ENCODE data around the gene ZSCAN12. TPM values are rescaled to one million over a fixed set of nuclear protein-coding genes. Genes with fewer than 3 reads are reported as not detected.
A peak's percentile ranks its signal among the peaks of the same experiment; 100 is the strongest.

ZSCAN12 gene
- total and polyA plus RNA-seq, 2 of the 13 experiments (the other 11 are each of a cell fraction or from before 2014, with no cell fraction given), result 2.8 to 8.9 TPM

DNA sequence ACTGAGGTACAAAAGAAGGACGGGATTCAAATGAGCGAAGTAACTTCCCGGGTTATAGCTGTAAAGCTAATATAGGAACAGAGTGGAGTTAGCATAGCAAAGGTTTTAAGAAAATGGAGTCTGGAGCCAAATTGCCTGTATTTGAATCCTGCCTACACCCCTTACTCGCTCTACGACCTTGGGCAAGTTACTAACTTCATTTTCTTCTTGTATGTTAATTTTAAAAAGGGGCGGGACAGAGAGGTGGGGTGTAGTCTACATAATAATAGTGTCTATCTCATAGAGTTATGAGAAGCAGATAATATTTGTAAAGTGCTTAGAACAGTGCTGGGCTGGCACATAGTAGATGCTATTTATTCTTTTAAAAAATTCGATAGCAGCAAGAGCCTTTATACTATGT is 43.0 kb upstream of the ZSCAN12 start:
- BruUV-seq (replicated peaks), result no TSS peak
- H3K4me1 ChIP-seq (ENCODE audit: insufficient read depth, low read length), result no peaks in the 10 kb centered on the region
- TF ChIP-seq ZNF205 (CRISPR knock-in tag; IDR thresholded peaks at IDR 0.05) (no peak), ZNF225 (CRISPR knock-in tag; IDR thresholded peaks at IDR 0.05) (no peak), ZNF589 (CRISPR knock-in tag; conservative IDR thresholded peaks at IDR 0.05) (no peak), TRIM24 (CRISPR knock-in tag; IDR thresholded peaks at IDR 0.05) (no peak), ZNF792 (CRISPR knock-in tag; IDR thresholded peaks at IDR 0.05) (no peak), ZNF878 (CRISPR knock-in tag; IDR thresholded peaks at IDR 0.05) (no peak), PRMT3 (CRISPR knock-in tag; IDR thresholded peaks at IDR 0.05; ENCODE audit: borderline replicate concordance, low read depth) (no peak), HOXA9 (CRISPR knock-in tag; IDR thresholded peaks at IDR 0.05; ENCODE audit: borderline replicate concordance) (no peak), TAF1 (CRISPR knock-in tag; IDR thresholded peaks at IDR 0.05) (no peak), SALL1 (CRISPR knock-in tag; IDR thresholded peaks at IDR 0.05) (no peak), SYNCRIP (IDR thresholded peaks at IDR 0.05; ENCODE audit: insufficient read depth, low read depth, low read length) (no peak), ZKSCAN1 (IDR thresholded peaks at IDR 0.05; ENCODE audit: low read length) (no peak), KAT7 (CRISPR knock-in tag; IDR thresholded peaks at IDR 0.05; ENCODE audit: borderline replicate concordance) (no peak), SAFB2 (CRISPR knock-in tag; IDR thresholded peaks at IDR 0.05; ENCODE audit: borderline replicate concordance, low read depth) (no peak)
- FAIRE-seq (no peak), ATAC-seq (no peak), DNase-seq (ENCODE audit: low spot score) (no peak)
- no peaks in the 10 kb centered on the region for H3K79me2 ChIP-seq (ENCODE audit: insufficient read depth, low read length)
- H4K20me1 ChIP-seq (ENCODE audit: insufficient read depth, low read length), result no peaks in the 10 kb centered on the region
- no peak overlapping the region for H2AFZ ChIP-seq (ENCODE audit: low read length)
- in situ Hi-C loops (cut with HindIII; ENCODE audit: extremely low pct_ligation_motif_present, low pct_unique_long_range_greater_than_20kb) (no loop called here), intact Hi-C loops (cut with micrococcal nuclease; ENCODE audit: unreplicated experiment) (no loop called here)
- no peak overlapping the region for H3K27ac ChIP-seq (ENCODE audit: extremely low read length, insufficient read depth, low read length)
- H3K4me2 ChIP-seq (ENCODE audit: low read depth, low read length), result peak overlapping the region; percentile 46
- ChIA-PET CTCF (ENCODE audit: low intra/inter-chr PET ratio, low total read pairs) (no interaction called here), POLR2A (no interaction called here)
- peaks cover 0 to 14% of the 10 kb centered on the region in 2 experiments; a peak in 2 of 5 replicates for H3K27me3 ChIP-seq (ENCODE audit: control insufficient read depth in 1 of 2, insufficient read depth in 2 of 2, low read length in 2 of 2)
- H3K4me3 ChIP-seq (replicated peaks in 1 of 3; ENCODE audit: insufficient read depth in 1 of 3, low read depth in 2 of 3, low read length in 3 of 3), result peak overlapping the region; percentile 51 to 71 (median 68); a peak in 4 of 6 replicates
- WGBS (ENCODE audit: low lambda C conversion rate), result 44% methylated on average over 7 of the region's 7 CpGs
- H3K36me3 ChIP-seq (replicated peaks in 1 of 2; ENCODE audit: control insufficient read depth in 1 of 2, insufficient read depth in 2 of 2, low read length in 2 of 2), result no peaks in the 10 kb centered on the region
- H3K9ac ChIP-seq (ENCODE audit: insufficient read depth, low read depth, low read length), result no peak overlapping the region
- no peaks in the 10 kb centered on the region for H3K9me3 ChIP-seq (ENCODE audit: low read length)

All from HepG2 (cell line).